Activated CD8-positive, alpha-beta memory T cell treated with anti-CD3 and anti-CD28 coated beads for 48 hours (primary cell): Measurements from ENCODE around the gene SMIM30.
"Not testable (repeated sequence)": the region's sequence is repeated elsewhere in the genome, so short reads cannot be mapped to it uniquely, and the experiment has no call there.

Experiments
- DNase-seq, 3 experiments: peaks; one replicate each; pipeline ENCODE4 v3.0.0-alpha.2; 2020; ENCODE audit warnings: low read depth in 2 of 3, low spot score in 2 of 3

SMIM30 gene

GRCh38 chr7:113118074-113118959, at the start of gene SMIM30:
TSS of gene SMIM30 (minus strand) at chr7:113118554. CDS start at chr7:113117578, 976 bp downstream.
- peak; percentile 50 to 71 (median 68) for DNase-seq

GRCh38 chr7:113166176-113166575, 47.8 kb upstream of the SMIM30 start:
- not testable (repeated sequence) for DNase-seq

- no peak for DNase-seq
Measured at GRCh38 chr7:113161050-113161449, 42.7 kb upstream of the SMIM30 start.

GRCh38 chr7:113159746-113160339, 41.5 kb upstream of the SMIM30 start:
- no peak for DNase-seq

GRCh38 chr7:113158756-113159155, 40.4 kb upstream of the SMIM30 start:
- no peak for DNase-seq

- DNase-seq, result no peak
Measured at GRCh38 chr7:113154117-113154516, 35.8 kb upstream of the SMIM30 start.

GRCh38 chr7:113144817-113145216, 26.5 kb upstream of the SMIM30 start:
- DNase-seq, result no peak

- no peak for DNase-seq
Measured at GRCh38 chr7:113143486-113144257, 25.3 kb upstream of the SMIM30 start.

GRCh38 chr7:113142385-113143119, 24.2 kb upstream of the SMIM30 start:
- DNase-seq, result no peak

GRCh38 chr7:113141803-113142202, 23.4 kb upstream of the SMIM30 start:
- DNase-seq, result no peak

- DNase-seq, result no peak
Measured at GRCh38 chr7:113140956-113141355, 22.6 kb upstream of the SMIM30 start.

GRCh38 chr7:113137241-113137640, 18.9 kb upstream of the SMIM30 start:
- DNase-seq, result no peak

- no peak for DNase-seq
Measured at GRCh38 chr7:113134025-113134424, 15.7 kb upstream of the SMIM30 start.

- DNase-seq, result no peak
Measured at GRCh38 chr7:113131367-113131766, 13.0 kb upstream of the SMIM30 start.

GRCh38 chr7:113128031-113128430, 9.7 kb upstream of the SMIM30 start:
- DNase-seq, result no peak

GRCh38 chr7:113125728-113126127, 7.4 kb upstream of the SMIM30 start:
- DNase-seq, result no peak

GRCh38 chr7:113122744-113123143, 4.4 kb upstream of the SMIM30 start:
- no peak for DNase-seq

- DNase-seq, result no peak
Measured at GRCh38 chr7:113120647-113121046, 2.3 kb upstream of the SMIM30 start.

GRCh38 chr7:113119429-113119828, 1.1 kb upstream of the SMIM30 start:
- DNase-seq, result no peak

- DNase-seq, result not testable (repeated sequence)
Measured at GRCh38 chr7:113117374-113117774, 980 bp downstream of the SMIM30 start.

- DNase-seq, result no peak
Measured at GRCh38 chr7:113113912-113114311, 4.4 kb downstream of the SMIM30 start.
